ENCODE measurements around the gene TRIM13.

GRCh38 chr13:50060718-50061117 lies 63.9 kb downstream of the TRIM13 start:
- TF ChIP-seq POLR2A (IDR thresholded peaks at IDR 0.05; ENCODE audit: low read length) = no peak
- TF ChIP-seq GATA1 (IDR thresholded peaks at IDR 0.05; ENCODE audit: low read depth, low read length) = no peak
